Measurements from ENCODE around the gene IER5L.
"Not testable (repeated sequence)": the region's sequence is repeated elsewhere in the genome, so short reads cannot be mapped to it uniquely, and the experiment has no call there.

DNA sequence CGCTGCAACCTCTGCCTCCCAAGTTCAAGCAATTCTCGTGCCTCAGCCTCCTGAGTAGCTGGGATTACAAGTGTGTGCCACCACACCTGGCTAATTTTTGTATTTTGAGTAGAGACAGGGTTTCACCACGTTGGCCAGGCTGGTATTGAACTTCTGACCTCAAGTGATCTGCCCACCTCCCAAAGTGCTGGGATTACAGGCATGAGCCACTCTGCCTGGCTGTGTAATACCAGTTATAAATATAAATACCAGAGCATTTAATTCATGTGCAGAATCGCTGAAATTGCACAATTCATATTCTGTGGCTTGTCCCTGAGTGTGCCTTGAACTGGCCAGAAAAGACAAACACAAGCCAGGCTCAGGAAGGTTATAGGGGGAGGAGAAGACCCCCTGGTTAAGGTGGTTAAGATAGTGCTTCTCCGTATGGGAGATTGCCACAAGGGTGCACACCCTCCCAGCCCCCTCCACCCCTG is 14.8 kb downstream of the IER5L start:
- TF ChIP-seq, protein P1, sequence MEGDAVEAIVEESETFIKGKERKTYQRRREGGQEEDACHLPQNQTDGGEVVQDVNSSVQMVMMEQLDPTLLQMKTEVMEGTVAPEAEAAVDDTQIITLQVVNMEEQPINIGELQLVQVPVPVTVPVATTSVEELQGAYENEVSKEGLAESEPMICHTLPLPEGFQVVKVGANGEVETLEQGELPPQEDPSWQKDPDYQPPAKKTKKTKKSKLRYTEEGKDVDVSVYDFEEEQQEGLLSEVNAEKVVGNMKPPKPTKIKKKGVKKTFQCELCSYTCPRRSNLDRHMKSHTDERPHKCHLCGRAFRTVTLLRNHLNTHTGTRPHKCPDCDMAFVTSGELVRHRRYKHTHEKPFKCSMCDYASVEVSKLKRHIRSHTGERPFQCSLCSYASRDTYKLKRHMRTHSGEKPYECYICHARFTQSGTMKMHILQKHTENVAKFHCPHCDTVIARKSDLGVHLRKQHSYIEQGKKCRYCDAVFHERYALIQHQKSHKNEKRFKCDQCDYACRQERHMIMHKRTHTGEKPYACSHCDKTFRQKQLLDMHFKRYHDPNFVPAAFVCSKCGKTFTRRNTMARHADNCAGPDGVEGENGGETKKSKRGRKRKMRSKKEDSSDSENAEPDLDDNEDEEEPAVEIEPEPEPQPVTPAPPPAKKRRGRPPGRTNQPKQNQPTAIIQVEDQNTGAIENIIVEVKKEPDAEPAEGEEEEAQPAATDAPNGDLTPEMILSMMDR (IDR thresholded peaks at IDR 0.05 in 2 of 3, conservative IDR thresholded peaks at IDR 0.05 in 1 of 3; ENCODE audit: insufficient read depth in 2 of 3, low read depth in 1 of 3, low read length in 3 of 3) = not testable (repeated sequence)
- TF ChIP-seq, protein P2, sequence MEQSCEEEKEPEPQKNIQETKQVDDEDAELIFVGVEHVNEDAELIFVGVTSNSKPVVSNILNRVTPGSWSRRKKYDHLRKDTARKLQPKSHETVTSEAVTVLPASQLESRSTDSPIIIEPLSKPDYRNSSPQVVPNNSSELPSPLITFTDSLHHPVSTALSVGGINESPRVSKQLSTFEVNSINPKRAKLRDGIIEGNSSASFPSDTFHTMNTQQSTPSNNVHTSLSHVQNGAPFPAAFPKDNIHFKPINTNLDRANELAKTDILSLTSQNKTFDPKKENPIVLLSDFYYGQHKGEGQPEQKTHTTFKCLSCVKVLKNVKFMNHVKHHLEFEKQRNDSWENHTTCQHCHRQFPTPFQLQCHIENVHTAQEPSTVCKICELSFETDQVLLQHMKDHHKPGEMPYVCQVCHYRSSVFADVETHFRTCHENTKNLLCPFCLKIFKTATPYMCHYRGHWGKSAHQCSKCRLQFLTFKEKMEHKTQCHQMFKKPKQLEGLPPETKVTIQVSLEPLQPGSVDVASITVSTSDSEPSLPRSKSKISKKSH (CRISPR knock-in tag; IDR thresholded peaks at IDR 0.05) = not testable (repeated sequence)
- not testable (repeated sequence) for TF ChIP-seq NONO (IDR thresholded peaks at IDR 0.05; ENCODE audit: low read depth in 2 of 2, low read length in 1 of 2); CEBPG (CRISPR knock-in tag; IDR thresholded peaks at IDR 0.05); ZBTB17 (CRISPR knock-in tag; IDR thresholded peaks at IDR 0.05)
- peak in 1 of 2 experiments; percentile 4; a peak in 1 of 4 replicates for TF ChIP-seq CEBPG (tag; conservative IDR thresholded peaks at IDR 0.05 in 1 of 2, IDR thresholded peaks at IDR 0.05 in 1 of 2)

Measured in K562 (cell line).